Caco-2 (cell line): Measurements from ENCODE around the gene IGFN1. TPM values are rescaled to one million over a fixed set of nuclear protein-coding genes. Genes with fewer than 3 reads are reported as not detected.

ENCODE experiments used
- Bru-seq: library from RNA; stranded (reverse); fragments of 400-500 nt; gene quantifications from one replicate; lab custom pipeline; 2021; lab: Mats Ljungman, UMichigan
- BruChase-seq, 2 experiments: library from RNA; stranded (reverse); fragments of 400-500 nt; gene quantifications; one replicate each; lab custom pipeline; 2021; lab: Mats Ljungman, UMichigan
- BruUV-seq: library from RNA; stranded (reverse); fragments of 400-500 nt; replicated peaks from 2 replicates; lab custom pipeline; 2021; lab: Mats Ljungman, UMichigan
- CTCF ChIA-PET: fragments of 300-600 bp; sonication (Branson Sonifier 250); formaldehyde crosslinking; loops from one replicate; lab custom pipeline; 2022; ENCODE audit warnings: antibody characterized with exemption; lab: Charles Lee
- POLR2A ChIA-PET: fragments of 300-600 bp; sonication (Branson Sonifier 250); formaldehyde crosslinking; loops from one replicate; lab custom pipeline; 2022; ENCODE audit warnings: antibody characterized with exemption; lab: Charles Lee
- DNase-seq, 2 experiments: peaks; one replicate each; pipeline versions ENCODE4 v3.0.0 to v3.0.0-alpha.2; 2020 to 2022
- H3K27me3 ChIP-seq: replicated peaks from 2 replicates; pipeline ENCODE4 v1.6.0; 2011; ENCODE audit warnings: low read length; ENCODE audit not compliant: control insufficient read depth, insufficient read depth
- H3K36me3 ChIP-seq: 2 replicates; pipeline ENCODE4 v1.5.1; 2011; ENCODE audit warnings: low read length; ENCODE audit not compliant: control insufficient read depth, insufficient read depth
- H3K4me1 ChIP-seq: fragments of 250-450 bp; sonication (Bioruptor Pico); 2 replicates; pipeline ENCODE4 v1.5.1; 2020; ENCODE audit warnings: mild to moderate bottlenecking
- H3K4me3 ChIP-seq: 2 replicates; pipeline ENCODE4 v1.5.1; 2011; ENCODE audit warnings: low read depth, mild to moderate bottlenecking, control low read depth, low read length
- H3K9me3 ChIP-seq: fragments of 250-450 bp; sonication (Bioruptor Pico); 2 replicates; pipeline ENCODE4 v1.5.1; 2020; ENCODE audit warnings: mild to moderate bottlenecking, moderate library complexity
- H3K27ac Mint-ChIP-seq: one replicate; pipeline ENCODE4 v1.8.0; 2022; ENCODE audit warnings: mixed read lengths; ENCODE audit not compliant: unreplicated experiment
- H3K27me3 Mint-ChIP-seq: one replicate; pipeline ENCODE4 v1.8.0; 2022; ENCODE audit warnings: mixed read lengths; ENCODE audit not compliant: insufficient read depth, unreplicated experiment
- H3K36me3 Mint-ChIP-seq: one replicate; pipeline ENCODE4 v1.8.0; 2022; ENCODE audit warnings: mild to moderate bottlenecking, mixed read lengths; ENCODE audit not compliant: insufficient read depth, unreplicated experiment
- H3K4me1 Mint-ChIP-seq: one replicate; pipeline ENCODE4 v1.8.0; 2022; ENCODE audit warnings: low read depth, mixed read lengths; ENCODE audit not compliant: unreplicated experiment
- H3K4me3 Mint-ChIP-seq: one replicate; pipeline ENCODE4 v1.8.0; 2022; ENCODE audit warnings: mild to moderate bottlenecking, moderate library complexity, mixed read lengths; ENCODE audit not compliant: unreplicated experiment
- H3K9me3 Mint-ChIP-seq: one replicate; pipeline ENCODE4 v1.8.0; 2022; ENCODE audit warnings: mixed read lengths; ENCODE audit not compliant: unreplicated experiment
- CTCF ChIP-seq, 2 experiments: fragments of 200-600 bp in 1 of 2; IDR thresholded peaks; 1 replicate in 1 of 2; 2 replicates in 1 of 2; pipeline versions ENCODE4 v1.5.1 to v1.8.0; 2011 to 2022; ENCODE audit warnings: antibody characterized with exemption in 1 of 2, control low read depth in 1 of 2, inconsistent platforms in 1 of 2, low read depth in 1 of 2, low read length in 1 of 2, mild to moderate bottlenecking in 1 of 2, moderate library complexity in 1 of 2; ENCODE audit not compliant: insufficient read depth in 1 of 2, severe bottlenecking in 1 of 2, unreplicated experiment in 1 of 2
- intact Hi-C: fragments of 100-400 bp; cut with micrococcal nuclease; formaldehyde crosslinking; loops from one replicate; pipeline ENCODE4 v1.10.0; 2022; ENCODE audit not compliant: unreplicated experiment
- long read RNA-seq: library from polyadenylated mRNA; stranded (forward); transcript quantifications from one replicate; pipeline ENCODE4 v2.0.0, GENCODE V29; 2022
- total RNA-seq: library from RNA; stranded (reverse); gene quantifications from 2 replicates; pipeline ENCODE4 v1.2.3, GENCODE V29; 2022

IGFN1 gene
- total RNA-seq (0.23 TPM in 1 of 2 replicates, not detected in the other), Bru-seq, nascent RNA (percentile 6 among the genes with signal in this experiment), BruChase-seq, experiment 1, labeled RNA remaining after a 2-hour chase (percentile 6 among the genes with signal in this experiment), BruChase-seq, experiment 2, labeled RNA remaining after a 6-hour chase (percentile 8 among the genes with signal in this experiment)
- long read RNA-seq = 0 reads

DNA sequence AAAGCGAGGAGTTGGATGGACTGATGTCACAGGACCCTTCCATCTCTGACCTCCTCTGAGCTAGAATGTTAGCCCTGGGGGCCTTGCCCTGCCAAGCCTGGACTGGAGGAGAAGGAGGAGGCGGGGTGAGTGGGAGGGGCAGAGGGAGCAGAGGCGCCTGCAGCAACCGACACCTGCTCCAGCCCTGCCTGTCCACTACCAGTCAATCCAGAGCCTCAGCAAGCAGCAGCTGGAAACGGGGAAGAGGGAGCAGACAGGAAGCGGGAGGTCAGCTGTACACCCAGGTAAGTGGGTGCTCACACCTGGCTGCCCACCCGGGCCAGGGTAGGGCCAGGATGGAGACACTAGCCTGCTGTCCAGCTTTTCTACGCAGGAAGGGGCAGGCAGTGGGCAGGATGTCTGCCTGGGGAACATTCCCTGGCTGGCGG, at the start of gene IGFN1:
TSS of gene IGFN1 (plus strand) at position 201 of the 428 bp plus-strand sequence. CDS start 2,470 bp downstream, outside the sequence.
- no peaks in the 10 kb centered on the region for H3K36me3 ChIP-seq
- no peaks in the 10 kb centered on the region for H3K27me3 Mint-ChIP-seq
- no peaks in the 10 kb centered on the region for H3K4me1 Mint-ChIP-seq
- H3K4me1 ChIP-seq = no peaks in the 10 kb centered on the region
- TF ChIP-seq CTCF (IDR thresholded peaks at IDR 0.05; ENCODE audit: insufficient read depth in 1 of 2, low read depth in 1 of 2, low read length in 1 of 2, severe bottlenecking in 1 of 2, unreplicated experiment in 1 of 2) = no peak
- H3K27ac Mint-ChIP-seq = no peak within 1 kb of the TSS
- H3K9me3 ChIP-seq = no peaks in the 10 kb centered on the region
- ChIA-PET CTCF (interaction anchor here (1.0 kb wide), 1 partner anchor 32 kb away, joined by 3 read pairs; no protein-coding TSS in a partner anchor), POLR2A (no interaction called here)
- H3K36me3 Mint-ChIP-seq = no peaks in the 10 kb centered on the region
- no peak within 1 kb of the TSS for H3K4me3 Mint-ChIP-seq
- no TSS peak for BruUV-seq
- DNase-seq = peak; percentile 62 to 76
- intact Hi-C loops = no loop called here
- H3K27me3 ChIP-seq = no peaks in the 10 kb centered on the region; the same call in none of the 2 replicates
- H3K4me3 ChIP-seq = no peak within 1 kb of the TSS
- no peaks in the 10 kb centered on the region for H3K9me3 Mint-ChIP-seq

DNA sequence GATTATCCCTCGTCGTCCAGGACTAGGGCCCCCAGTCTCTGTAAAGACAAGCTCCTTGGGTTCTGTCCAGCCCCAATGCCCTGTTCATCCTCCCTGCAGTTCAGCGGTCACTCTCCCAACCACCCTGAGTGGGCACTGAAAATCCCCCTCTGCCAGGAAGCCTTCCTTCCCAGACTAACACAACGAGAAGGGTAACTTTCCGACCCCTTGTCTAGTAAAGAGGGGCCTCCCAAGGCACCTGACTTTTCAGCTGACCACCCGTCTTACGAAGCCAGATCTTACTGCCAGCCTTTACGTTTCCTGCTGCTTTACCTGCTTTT, 49.7 kb upstream of the IGFN1 start:
- TF ChIP-seq CTCF (IDR thresholded peaks at IDR 0.05; ENCODE audit: insufficient read depth in 1 of 2, low read depth in 1 of 2, low read length in 1 of 2, severe bottlenecking in 1 of 2, unreplicated experiment in 1 of 2) = no peak

DNA sequence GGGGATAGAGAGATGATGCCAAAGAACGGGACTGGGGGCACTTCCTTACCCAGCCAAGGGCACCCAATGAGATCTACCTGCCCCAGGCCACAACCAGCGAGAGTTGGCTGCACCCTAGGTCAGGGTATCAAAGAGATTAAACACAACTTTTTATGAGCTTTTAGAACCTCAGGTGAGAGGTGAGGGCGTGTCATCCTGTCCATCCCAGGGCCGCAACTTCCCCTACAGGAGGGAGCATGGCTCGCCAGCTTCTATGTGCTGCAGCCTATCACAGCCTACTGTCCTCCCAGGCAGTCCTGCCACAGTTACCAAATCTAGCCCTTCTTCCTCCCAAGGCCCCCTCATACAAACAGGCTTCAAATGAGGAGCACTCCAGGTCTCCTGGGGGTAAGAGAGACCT, 49.2 kb upstream of the IGFN1 start:
- no TSS peak for BruUV-seq
- no peaks in the 10 kb centered on the region for H3K9me3 Mint-ChIP-seq
- DNase-seq = peak in 1 of 2 experiments; percentile 20
- no peaks in the 10 kb centered on the region; the same call in 1 of the 2 replicates for H3K4me1 ChIP-seq
- POLR2A ChIA-PET = no interaction called here
- no peak overlapping the region for H3K4me3 ChIP-seq
- H3K4me3 Mint-ChIP-seq = no peak overlapping the region
- H3K27me3 Mint-ChIP-seq = no peaks in the 10 kb centered on the region
- peaks cover 50% of the 10 kb centered on the region for H3K36me3 Mint-ChIP-seq
- H3K4me1 Mint-ChIP-seq = peaks cover 6% of the 10 kb centered on the region
- intact Hi-C loops = no loop called here
- no peak overlapping the region for H3K27ac Mint-ChIP-seq
- H3K36me3 ChIP-seq = no peaks in the 10 kb centered on the region; the same call in 1 of the 2 replicates
- no peaks in the 10 kb centered on the region for H3K27me3 ChIP-seq
- CTCF ChIA-PET = no interaction called here
- no peak for TF ChIP-seq CTCF (IDR thresholded peaks at IDR 0.05; ENCODE audit: insufficient read depth in 1 of 2, low read depth in 1 of 2, low read length in 1 of 2, severe bottlenecking in 1 of 2, unreplicated experiment in 1 of 2)
- no peaks in the 10 kb centered on the region for H3K9me3 ChIP-seq

More for the DNA sequence above, 49.7 kb upstream of the IGFN1 start:
- ChIA-PET CTCF (interaction anchor here (1.5 kb wide), 1 partner anchor 9 kb away, joined by 5 read pairs; no protein-coding TSS in a partner anchor), POLR2A (interaction anchor here (0.6 kb wide), 1 partner anchor 259 kb away, joined by 3 read pairs; no protein-coding TSS in a partner anchor)
- Histone ChIP-seq H3K4me3 (no peak overlapping the region), H3K9me3 (no peaks in the 10 kb centered on the region), H3K4me1 (no peaks in the 10 kb centered on the region; the same call in 1 of the 2 replicates), H3K36me3 (no peaks in the 10 kb centered on the region; the same call in 1 of the 2 replicates), H3K27me3 (no peaks in the 10 kb centered on the region)
- Mint-ChIP-seq H3K27me3 (no peaks in the 10 kb centered on the region), H3K9me3 (no peaks in the 10 kb centered on the region), H3K4me1 (peaks cover 6% of the 10 kb centered on the region), H3K27ac (no peak overlapping the region), H3K36me3 (peaks cover 52% of the 10 kb centered on the region), H3K4me3 (no peak overlapping the region)
- intact Hi-C loops = no loop called here
- peak in 1 of 2 experiments; percentile 19 for DNase-seq
- no TSS peak for BruUV-seq
